Measurements from ENCODE around the gene KIF3B. TPM values are rescaled to one million over a fixed set of nuclear protein-coding genes. Genes with fewer than 3 reads are reported as not detected.

Gene KIF3B
- total RNA-seq, 4 donors from 2014 or later = 21.4 to 29.0 (median 24.4) TPM

DNA sequence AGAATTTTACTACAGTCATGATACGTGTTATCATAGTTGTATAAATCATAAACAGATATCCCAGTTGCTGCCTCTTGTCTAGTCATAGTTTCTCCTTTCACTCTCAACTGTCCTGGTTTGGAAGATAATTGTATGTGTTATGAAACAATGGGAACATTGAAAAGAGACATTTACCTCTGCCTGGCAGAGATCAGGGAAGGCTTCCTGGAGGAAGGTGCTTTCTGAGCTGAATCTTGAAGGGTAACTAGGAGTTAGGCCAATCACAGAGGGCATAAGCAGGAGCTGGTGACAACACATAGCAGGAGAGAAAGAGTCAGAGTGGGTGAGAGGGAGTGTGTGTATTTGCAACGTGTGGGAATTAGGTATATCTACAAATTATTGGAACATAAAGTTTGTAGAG is 86.0 kb downstream of the KIF3B start:
- H3K36me3 ChIP-seq = no peaks in the 10 kb centered on the region
- no peaks in the 10 kb centered on the region for H3K9me3 ChIP-seq
- H3K4me1 ChIP-seq = peaks cover 10 to 92% (median 38%) of the 10 kb centered on the region in 3 donors
- H3K27me3 ChIP-seq = no peaks in the 10 kb centered on the region
- TF ChIP-seq POLR2A (IDR thresholded peaks at IDR 0.05) (no peak), EP300 (IDR thresholded peaks at IDR 0.05) (no peak), POLR2AphosphoS5 (IDR thresholded peaks at IDR 0.05) (no peak)
- TF ChIP-seq, protein P1, sequence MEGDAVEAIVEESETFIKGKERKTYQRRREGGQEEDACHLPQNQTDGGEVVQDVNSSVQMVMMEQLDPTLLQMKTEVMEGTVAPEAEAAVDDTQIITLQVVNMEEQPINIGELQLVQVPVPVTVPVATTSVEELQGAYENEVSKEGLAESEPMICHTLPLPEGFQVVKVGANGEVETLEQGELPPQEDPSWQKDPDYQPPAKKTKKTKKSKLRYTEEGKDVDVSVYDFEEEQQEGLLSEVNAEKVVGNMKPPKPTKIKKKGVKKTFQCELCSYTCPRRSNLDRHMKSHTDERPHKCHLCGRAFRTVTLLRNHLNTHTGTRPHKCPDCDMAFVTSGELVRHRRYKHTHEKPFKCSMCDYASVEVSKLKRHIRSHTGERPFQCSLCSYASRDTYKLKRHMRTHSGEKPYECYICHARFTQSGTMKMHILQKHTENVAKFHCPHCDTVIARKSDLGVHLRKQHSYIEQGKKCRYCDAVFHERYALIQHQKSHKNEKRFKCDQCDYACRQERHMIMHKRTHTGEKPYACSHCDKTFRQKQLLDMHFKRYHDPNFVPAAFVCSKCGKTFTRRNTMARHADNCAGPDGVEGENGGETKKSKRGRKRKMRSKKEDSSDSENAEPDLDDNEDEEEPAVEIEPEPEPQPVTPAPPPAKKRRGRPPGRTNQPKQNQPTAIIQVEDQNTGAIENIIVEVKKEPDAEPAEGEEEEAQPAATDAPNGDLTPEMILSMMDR (IDR thresholded peaks at IDR 0.05) = no peak
- WGBS, 2 donors (ENCODE audit: low coverage in 1 of 2) = 49 to 65% methylated on average over 2 of the region's 2 CpGs
- H3K27ac ChIP-seq = peak overlapping the region in 1 of 4 donors; percentile 28
- ATAC-seq = no peak
- H3K4me3 ChIP-seq = no peak overlapping the region

DNA sequence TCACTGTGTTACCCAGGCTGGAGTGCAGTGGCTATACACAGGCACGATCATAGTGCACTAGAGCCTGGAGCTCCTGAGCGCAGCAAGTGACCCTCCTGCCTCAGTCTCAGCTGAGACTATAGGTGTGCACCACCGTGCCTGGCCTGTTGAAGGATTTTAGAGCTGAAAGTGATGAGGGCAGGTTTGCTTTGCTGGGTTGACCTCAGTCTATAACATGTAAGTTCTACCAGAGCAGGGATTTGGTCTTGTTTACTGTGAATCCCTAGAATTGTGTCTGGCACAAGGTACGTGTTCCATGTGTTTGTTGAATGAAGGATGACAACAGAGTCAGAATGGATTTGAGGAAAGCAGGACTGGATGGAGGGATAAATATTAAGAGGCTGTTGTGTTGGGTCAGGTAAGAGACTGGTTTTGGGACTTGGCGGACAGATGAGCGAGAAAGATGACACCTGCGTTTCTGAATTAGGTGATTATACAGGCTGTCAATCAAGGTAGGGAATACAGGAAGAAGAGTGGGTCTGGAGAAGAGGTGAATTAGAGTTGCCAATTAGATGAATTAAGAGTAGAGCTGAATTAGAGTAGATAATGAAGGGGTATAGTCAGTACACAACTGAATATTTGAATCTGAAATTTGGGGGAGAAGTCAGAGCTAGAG is 87.2 kb downstream of the KIF3B start:
- H3K9me3 ChIP-seq = no peaks in the 10 kb centered on the region
- no peak for TF ChIP-seq EP300 (IDR thresholded peaks at IDR 0.05)
- TF ChIP-seq POLR2A (IDR thresholded peaks at IDR 0.05) = no peak
- TF ChIP-seq, protein P1 (IDR thresholded peaks at IDR 0.05) = no peak
- TF ChIP-seq POLR2AphosphoS5 (IDR thresholded peaks at IDR 0.05) = no peak
- no peak overlapping the region for H3K27ac ChIP-seq
- 79% methylated on average over 3 to 5 of the region's 7 CpGs for WGBS, 2 donors (ENCODE audit: low coverage in 1 of 2)
- H3K36me3 ChIP-seq = peaks cover 0 to 11% of the 10 kb centered on the region in 2 donors
- H3K4me3 ChIP-seq = no peak overlapping the region
- no peak for ATAC-seq
- H3K4me1 ChIP-seq = peaks cover 10 to 97% (median 38%) of the 10 kb centered on the region in 3 donors
- H3K27me3 ChIP-seq = no peaks in the 10 kb centered on the region

DNA sequence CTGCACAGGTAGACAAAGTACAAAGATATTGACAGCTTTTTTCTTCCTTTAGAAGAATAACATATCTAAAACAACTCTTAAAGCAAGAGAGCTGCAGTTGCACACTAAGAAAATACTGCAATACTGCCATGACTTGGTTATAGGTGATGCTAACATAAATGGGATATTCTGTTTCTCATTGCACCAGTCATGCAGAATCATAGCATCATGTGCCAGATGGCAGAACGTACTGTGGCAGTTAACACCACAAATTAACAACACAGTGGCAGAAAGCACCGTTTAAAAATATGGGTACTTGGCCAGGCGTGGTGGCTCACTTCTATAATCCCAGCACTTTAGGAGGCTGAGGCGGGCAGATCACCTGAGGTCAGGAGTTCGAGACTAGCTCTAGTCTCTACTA is 88.1 kb downstream of the KIF3B start:
- 49 to 53% methylated on average over 5 of the region's 5 CpGs for WGBS, 2 donors (ENCODE audit: low coverage in 1 of 2)
- H3K4me1 ChIP-seq = peaks cover 10 to 88% (median 38%) of the 10 kb centered on the region in 3 donors
- H3K27ac ChIP-seq = no peak overlapping the region

DNA sequence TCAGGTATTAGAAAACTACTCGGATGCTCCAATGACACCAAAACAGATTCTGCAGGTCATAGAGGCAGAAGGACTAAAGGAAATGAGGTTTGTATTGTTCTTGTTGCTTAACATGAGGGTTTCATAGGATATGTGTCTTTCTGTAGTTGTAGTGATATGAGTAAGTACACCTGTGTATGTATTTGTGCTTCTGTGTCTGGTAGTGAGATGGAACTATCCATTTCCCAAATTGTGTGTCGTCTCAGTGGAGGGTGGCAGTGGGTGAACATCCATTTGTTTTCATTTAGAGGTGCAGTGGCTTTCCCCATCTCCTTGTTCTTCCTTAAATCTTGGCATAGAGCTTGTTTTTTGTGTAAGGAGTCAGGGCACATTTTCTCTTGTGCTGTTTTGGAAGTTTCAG is 88.9 kb downstream of the KIF3B start:
- H3K4me1 ChIP-seq = peaks cover 10 to 80% (median 38%) of the 10 kb centered on the region in 3 donors
- no peak overlapping the region for H3K4me3 ChIP-seq
- no peak for ATAC-seq
- 75 to 83% methylated on average over 2 of the region's 2 CpGs for WGBS, 2 donors (ENCODE audit: low coverage in 1 of 2)
- TF ChIP-seq EP300 (IDR thresholded peaks at IDR 0.05) = no peak
- no peak for TF ChIP-seq POLR2AphosphoS5 (IDR thresholded peaks at IDR 0.05)
- TF ChIP-seq, protein P1 (IDR thresholded peaks at IDR 0.05) = no peak
- no peak for TF ChIP-seq POLR2A (IDR thresholded peaks at IDR 0.05)
- H3K27me3 ChIP-seq = no peaks in the 10 kb centered on the region
- no peaks in the 10 kb centered on the region for H3K9me3 ChIP-seq
- H3K36me3 ChIP-seq = peaks cover 0 to 24% of the 10 kb centered on the region in 2 donors
- H3K27ac ChIP-seq = no peak overlapping the region

More for the DNA sequence above, 88.1 kb downstream of the KIF3B start:
- Histone ChIP-seq H3K4me3 (no peak overlapping the region), H3K27me3 (no peaks in the 10 kb centered on the region), H3K36me3 (peaks cover 0 to 18% of the 10 kb centered on the region in 2 donors), H3K9me3 (no peaks in the 10 kb centered on the region)
- TF ChIP-seq POLR2A (IDR thresholded peaks at IDR 0.05) (no peak), POLR2AphosphoS5 (IDR thresholded peaks at IDR 0.05) (no peak), EP300 (IDR thresholded peaks at IDR 0.05) (no peak)
- TF ChIP-seq, protein P1 (IDR thresholded peaks at IDR 0.05) = no peak
- no peak for ATAC-seq

DNA sequence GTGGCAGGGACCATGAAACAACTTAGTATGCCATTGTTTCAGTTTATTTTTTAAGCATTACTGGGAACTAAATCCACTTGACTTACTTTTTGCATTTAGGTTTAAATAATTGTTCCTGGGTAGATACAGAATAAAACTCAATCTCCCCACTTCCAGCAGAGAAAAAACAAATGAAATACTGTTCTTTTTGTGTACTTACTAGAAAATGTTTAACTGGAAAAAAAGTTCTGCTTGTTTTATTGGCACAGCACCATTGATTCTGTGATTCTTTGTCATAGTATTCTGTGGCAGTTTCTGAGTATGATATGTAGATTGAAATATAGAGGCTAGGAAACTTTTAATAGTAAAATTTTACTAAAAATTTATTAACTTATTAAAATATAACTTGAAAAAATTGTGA is 90.9 kb downstream of the KIF3B start:
- peaks cover 0 to 42% of the 10 kb centered on the region in 2 donors for H3K36me3 ChIP-seq
- H3K4me1 ChIP-seq = peaks cover 10 to 60% (median 35%) of the 10 kb centered on the region in 3 donors
- TF ChIP-seq EP300 (IDR thresholded peaks at IDR 0.05) (no peak), POLR2AphosphoS5 (IDR thresholded peaks at IDR 0.05) (no peak), POLR2A (IDR thresholded peaks at IDR 0.05) (no peak)
- TF ChIP-seq, protein P1 (IDR thresholded peaks at IDR 0.05) = no peak
- H3K9me3 ChIP-seq = no peaks in the 10 kb centered on the region
- H3K27me3 ChIP-seq = no peaks in the 10 kb centered on the region
- H3K4me3 ChIP-seq = no peak overlapping the region
- no peak for ATAC-seq
- no peak overlapping the region for H3K27ac ChIP-seq
